H9 (cell line): ENCODE data around the gene KREMEN2. TPM values are rescaled to one million over a fixed set of nuclear protein-coding genes. Genes with fewer than 3 reads are reported as not detected.

ENCODE experiments used
- DNase-seq: peaks from one replicate; pipeline ENCODE4 v3.0.0-alpha.2; 2017
- H2AFZ ChIP-seq: one replicate; pipeline ENCODE4 v1.6.1; 2013; ENCODE audit warnings: mild to moderate bottlenecking, low read length, control low read depth, moderate library complexity
- H2AK5ac ChIP-seq: 2 replicates; pipeline ENCODE4 v1.6.1; 2013; ENCODE audit warnings: low read length, control low read depth, mixed read lengths; ENCODE audit not compliant: insufficient read length
- H2BK120ac ChIP-seq: one replicate; pipeline ENCODE4 v1.6.1; 2013; ENCODE audit warnings: low read depth, mild to moderate bottlenecking, low read length, control low read depth, inconsistent platforms; ENCODE audit not compliant: poor library complexity, severe bottlenecking
- H2BK12ac ChIP-seq: 2 replicates; pipeline ENCODE4 v1.6.1; 2013; ENCODE audit warnings: low read length, control low read depth, mixed read lengths, low read depth; ENCODE audit not compliant: insufficient read length
- H2BK15ac ChIP-seq: 2 replicates; pipeline ENCODE4 v1.6.1; 2013; ENCODE audit warnings: low read depth, low read length, control low read depth
- H2BK20ac ChIP-seq: one replicate; pipeline ENCODE4 v1.6.1; 2013; ENCODE audit warnings: low read depth, mild to moderate bottlenecking, low read length, control low read depth, inconsistent platforms; ENCODE audit not compliant: poor library complexity, severe bottlenecking
- H2BK5ac ChIP-seq: 2 replicates; pipeline ENCODE4 v1.6.1; 2013; ENCODE audit warnings: low read length, control low read depth, mixed read lengths; ENCODE audit not compliant: insufficient read length
- H3K14ac ChIP-seq: 2 replicates; pipeline ENCODE4 v1.6.1; 2013; ENCODE audit warnings: low read length, control low read depth; ENCODE audit not compliant: insufficient read depth
- H3K18ac ChIP-seq: 2 replicates; pipeline ENCODE4 v1.6.1; 2013; ENCODE audit warnings: low read depth, mild to moderate bottlenecking, mixed read lengths, low read length, control low read depth; ENCODE audit not compliant: insufficient read length
- H3K23ac ChIP-seq: 2 replicates; pipeline ENCODE4 v1.6.1; 2013; ENCODE audit warnings: low read length, control low read depth, mixed read lengths, low read depth; ENCODE audit not compliant: insufficient read length
- H3K23me2 ChIP-seq: 2 replicates; pipeline ENCODE4 v1.6.1; 2013; ENCODE audit warnings: low read depth, mild to moderate bottlenecking, mixed read lengths, low read length, control low read depth; ENCODE audit not compliant: insufficient read length, poor library complexity, severe bottlenecking
- H3K27ac ChIP-seq: 2 replicates; pipeline ENCODE4 v1.5.1; 2013; ENCODE audit warnings: low read length, control low read depth, mixed read lengths, low read depth; ENCODE audit not compliant: insufficient read length
- H3K27me3 ChIP-seq: 2 replicates; pipeline ENCODE4 v1.6.1; 2013; ENCODE audit warnings: low read length, control low read depth, inconsistent platforms; ENCODE audit not compliant: insufficient read depth
- H3K4ac ChIP-seq: 2 replicates; pipeline ENCODE4 v1.6.1; 2013; ENCODE audit warnings: low read depth, mild to moderate bottlenecking, control low read depth, inconsistent platforms, low read length, moderate library complexity
- H3K4me1 ChIP-seq: 2 replicates; pipeline ENCODE4 v1.6.1; 2013; ENCODE audit warnings: low read length, control low read depth, inconsistent platforms; ENCODE audit not compliant: insufficient read depth
- H3K4me2 ChIP-seq: 2 replicates; pipeline ENCODE4 v1.6.1; 2013; ENCODE audit warnings: low read length, control low read depth, mixed read lengths; ENCODE audit not compliant: insufficient read length, insufficient read depth
- H3K56ac ChIP-seq: 2 replicates; pipeline ENCODE4 v1.6.1; 2013; ENCODE audit warnings: low read depth, mild to moderate bottlenecking, mixed read lengths, low read length, control low read depth; ENCODE audit not compliant: insufficient read length
- H3K79me1 ChIP-seq: 2 replicates; pipeline ENCODE4 v1.6.1; 2013; ENCODE audit warnings: low read depth, mild to moderate bottlenecking, moderate library complexity, low read length, control low read depth, inconsistent platforms; ENCODE audit not compliant: insufficient read depth, poor library complexity, severe bottlenecking
- H3K79me2 ChIP-seq: 2 replicates; pipeline ENCODE4 v1.6.1; 2013; ENCODE audit warnings: low read length, control low read depth, inconsistent platforms; ENCODE audit not compliant: insufficient read depth
- H3K9ac ChIP-seq: 2 replicates; pipeline ENCODE4 v1.6.1; 2013; ENCODE audit warnings: low read length, control low read depth, mixed read lengths; ENCODE audit not compliant: insufficient read length; ENCODE audit errors: extremely low read depth
- H3K9me3 ChIP-seq: one replicate; pipeline ENCODE4 v1.6.1; 2013; ENCODE audit warnings: low read depth, low read length, inconsistent platforms; ENCODE audit not compliant: control insufficient read depth
- H3T11ph ChIP-seq: one replicate; pipeline ENCODE4 v1.6.1; 2013; ENCODE audit warnings: mild to moderate bottlenecking, low read length, control low read depth, inconsistent platforms
- H4K20me1 ChIP-seq: one replicate; pipeline ENCODE4 v1.6.1; 2013; ENCODE audit not compliant: control insufficient read depth, insufficient read length, insufficient read depth
- H4K5ac ChIP-seq: 2 replicates; pipeline ENCODE4 v1.6.1; 2013; ENCODE audit warnings: low read depth, mild to moderate bottlenecking, mixed read lengths, low read length, control low read depth; ENCODE audit not compliant: insufficient read length
- H4K8ac ChIP-seq: replicated peaks from 2 replicates; pipeline ENCODE4 v1.6.1; 2013; ENCODE audit warnings: low read length, control low read depth, mixed read lengths, low read depth; ENCODE audit not compliant: insufficient read length
- H4K91ac ChIP-seq: 2 replicates; pipeline ENCODE4 v1.6.1; 2013; ENCODE audit warnings: low read depth, mild to moderate bottlenecking, moderate library complexity, mixed read lengths, low read length, control low read depth; ENCODE audit not compliant: insufficient read length
- H3K27ac Mint-ChIP-seq, 3 experiments: 2 replicates in 2 of 3; 3 replicates in 1 of 3; pipeline ENCODE4 v1.8.0; 2020 to 2021; ENCODE audit warnings: mixed read lengths in 3 of 3, mild to moderate bottlenecking in 1 of 3, moderate library complexity in 1 of 3
- H3K27me3 Mint-ChIP-seq: 2 replicates; pipeline ENCODE4 v1.8.0; 2021; ENCODE audit warnings: low read depth, mild to moderate bottlenecking, moderate library complexity, mixed read lengths
- H3K36me3 Mint-ChIP-seq, 3 experiments: 2 replicates in 2 of 3; 3 replicates in 1 of 3; pipeline ENCODE4 v1.8.0; 2020 to 2021; ENCODE audit warnings: low read depth in 3 of 3, mixed read lengths in 3 of 3; ENCODE audit not compliant: insufficient read depth in 1 of 3
- H3K4me1 Mint-ChIP-seq, 2 experiments: 2 replicates each; pipeline ENCODE4 v1.8.0; 2020; ENCODE audit warnings: mixed read lengths in 2 of 2
- H3K4me3 Mint-ChIP-seq, 2 experiments: 2 replicates in 1 of 2; 3 replicates in 1 of 2; pipeline ENCODE4 v1.8.0; 2020 to 2021; ENCODE audit warnings: mild to moderate bottlenecking in 2 of 2, mixed read lengths in 2 of 2, moderate library complexity in 1 of 2
- H3K9me3 Mint-ChIP-seq, 2 experiments: 2 replicates in 1 of 2; 3 replicates in 1 of 2; pipeline ENCODE4 v1.8.0; 2020; ENCODE audit warnings: mild to moderate bottlenecking in 2 of 2, mixed read lengths in 2 of 2, moderate library complexity in 1 of 2
- CTCF ChIP-seq: fragments of 200-600 bp; sonication (generic); conservative IDR thresholded peaks from 3 replicates; pipeline ENCODE4 v1.8.0; 2021; ENCODE audit warnings: antibody characterized with exemption, mild to moderate bottlenecking
- WGBS: extraction: QIAGEN DNeasy Blood & Tissue Kit; methylation state at CpG from one replicate; pipeline ENCODE4 v1.1.7; 2013; ENCODE audit warnings: missing lambda C conversion rate, low lambda C conversion rate, mixed read lengths; ENCODE audit not compliant: insufficient read length; ENCODE audit errors: extremely low coverage; 5-methylcytosine and 5-hydroxymethylcytosine counted together
- total RNA-seq: library from RNA; stranded (reverse); gene quantifications from 2 replicates; pipeline ENCODE4 v1.2.1, GENCODE V29; 2021

The KREMEN2 gene
- total RNA-seq, 1 experiment from 2014 or later: 12.8 TPM

GRCh38 chr16:2949705-2950352 is 14.2 kb upstream of the KREMEN2 start:
- H3K18ac ChIP-seq: no peak overlapping the region
- H3K27ac ChIP-seq: no peak overlapping the region
- H4K91ac ChIP-seq: no peak overlapping the region
- no peaks in the 10 kb centered on the region for H3K4me1 ChIP-seq
- no peak for TF ChIP-seq CTCF
- H3K23me2 ChIP-seq: no peaks in the 10 kb centered on the region
- no peak overlapping the region for H4K8ac ChIP-seq
- H3K79me1 ChIP-seq: no peaks in the 10 kb centered on the region
- no peak overlapping the region for H2BK120ac ChIP-seq
- no peak overlapping the region for H2BK5ac ChIP-seq
- H3K4me1 Mint-ChIP-seq: peaks cover 6% of the 10 kb centered on the region in 2 experiments
- no peaks in the 10 kb centered on the region; a peak in 2 of 5 replicates for H3K9me3 Mint-ChIP-seq
- H3K4ac ChIP-seq: no peak overlapping the region
- H3K14ac ChIP-seq: no peak overlapping the region
- no peaks in the 10 kb centered on the region for H3K27me3 ChIP-seq
- DNase-seq: no peak
- H4K20me1 ChIP-seq: no peaks in the 10 kb centered on the region
- H3K9me3 ChIP-seq: no peaks in the 10 kb centered on the region
- H3K79me2 ChIP-seq: no peaks in the 10 kb centered on the region
- H3K4me3 Mint-ChIP-seq: no peak overlapping the region
- no peak overlapping the region for H3K23ac ChIP-seq
- peaks cover 0 to 9% (median 5%) of the 10 kb centered on the region in 3 experiments; a peak in 3 of 7 replicates for H3K36me3 Mint-ChIP-seq
- no peak overlapping the region for H2BK12ac ChIP-seq
- H2AK5ac ChIP-seq: no peak overlapping the region
- no peak overlapping the region for H3K4me2 ChIP-seq
- no peak overlapping the region for H3K56ac ChIP-seq
- no peak overlapping the region for H2BK15ac ChIP-seq
- no peak overlapping the region for H3K27ac Mint-ChIP-seq
- H3K9ac ChIP-seq: no peak overlapping the region
- WGBS: no CpG with 5 or more reads among the region's 19 CpGs
- no peak overlapping the region for H3T11ph ChIP-seq
- no peak overlapping the region for H4K5ac ChIP-seq
- no peak overlapping the region for H2BK20ac ChIP-seq
- no peak overlapping the region for H2AFZ ChIP-seq
- peaks cover 2% of the 10 kb centered on the region; the same call in 1 of the 2 replicates for H3K27me3 Mint-ChIP-seq
